CD14-positive monocyte (primary cell): ENCODE measurements around the gene CFAP410. TPM values are rescaled to one million over a fixed set of nuclear protein-coding genes. Genes with fewer than 3 reads are reported as not detected.

Experiments used
- DNase-seq, 3 donors: peaks; one replicate each; pipeline ENCODE4 v3.0.0-alpha.2; 2011 to 2022
- H2AFZ ChIP-seq: 2 replicates; pipeline ENCODE4 v1.6.0; 2012; ENCODE audit warnings: mild to moderate bottlenecking, low read depth, low read length, inconsistent platforms; ENCODE audit not compliant: insufficient read depth, poor library complexity, severe bottlenecking
- H3K27ac ChIP-seq, 2 donors: 1 replicate in 1 of 2; 2 replicates in 1 of 2; pipeline ENCODE4 v1.5.1; 2012 to 2013; ENCODE audit warnings: low read length in 2 of 2, control low read depth in 1 of 2, inconsistent platforms in 1 of 2, low read depth in 1 of 2, mild to moderate bottlenecking in 1 of 2
- H3K27me3 ChIP-seq, 2 donors: one replicate each; pipeline versions ENCODE4 v1.6.0 to v1.6.1; 2011 to 2013; ENCODE audit warnings: low read length in 2 of 2; ENCODE audit not compliant: control insufficient read depth in 2 of 2, insufficient read depth in 2 of 2
- H3K36me3 ChIP-seq, 2 donors: replicated peaks in 1 of 2; 1 replicate in 1 of 2; 2 replicates in 1 of 2; pipeline versions ENCODE4 v1.5.1 to v1.6.1; 2012 to 2013; ENCODE audit warnings: low read length in 2 of 2, control low read depth in 1 of 2, inconsistent platforms in 1 of 2, mild to moderate bottlenecking in 1 of 2; ENCODE audit not compliant: insufficient read depth in 2 of 2, control insufficient read depth in 1 of 2
- H3K4me1 ChIP-seq, 2 donors: 1 replicate in 1 of 2; 2 replicates in 1 of 2; pipeline versions ENCODE4 v1.5.1 to v1.6.1; 2012 to 2013; ENCODE audit warnings: low read length in 2 of 2, control low read depth in 1 of 2, inconsistent platforms in 1 of 2, mild to moderate bottlenecking in 1 of 2, moderate library complexity in 1 of 2; ENCODE audit not compliant: insufficient read depth in 2 of 2, control insufficient read depth in 1 of 2
- H3K4me2 ChIP-seq: replicated peaks from 2 replicates; pipeline ENCODE3; 2012; ENCODE audit warnings: low read length, moderate library complexity, mild to moderate bottlenecking; ENCODE audit not compliant: poor library complexity, severe bottlenecking; ENCODE audit errors: extremely low read depth
- H3K4me3 ChIP-seq, 3 experiments: fragments of 200-600 bp in 1 of 3; sonication (generic) in 1 of 3; replicated peaks in 1 of 3; 1 replicate in 2 of 3; 2 replicates in 1 of 3; pipeline ENCODE4 v1.5.1; 2011 to 2013; ENCODE audit warnings: low read length in 3 of 3, mild to moderate bottlenecking in 3 of 3, control low read depth in 2 of 3, low read depth in 2 of 3, inconsistent platforms in 1 of 3, moderate library complexity in 1 of 3
- H3K79me2 ChIP-seq: 2 replicates; pipeline ENCODE4 v1.6.0; 2012; ENCODE audit warnings: mild to moderate bottlenecking, control low read depth, inconsistent platforms, low read length, moderate library complexity; ENCODE audit not compliant: insufficient read depth
- H3K9ac ChIP-seq: 2 replicates; pipeline ENCODE4 v1.6.0; 2017; ENCODE audit warnings: low read length, mild to moderate bottlenecking; ENCODE audit not compliant: insufficient read depth, poor library complexity, severe bottlenecking
- H3K9me3 ChIP-seq, 2 donors: replicated peaks in 1 of 2; 1 replicate in 1 of 2; 2 replicates in 1 of 2; pipeline versions ENCODE4 v1.5.1 to v1.6.1; 2012 to 2013; ENCODE audit warnings: low read length in 2 of 2, control low read depth in 1 of 2; ENCODE audit not compliant: control insufficient read depth in 1 of 2, insufficient read depth in 1 of 2
- H4K20me1 ChIP-seq: 2 replicates; pipeline ENCODE4 v1.6.0; 2012; ENCODE audit warnings: mild to moderate bottlenecking, low read length, control low read depth, moderate library complexity; ENCODE audit not compliant: insufficient read depth
- H3K27ac Mint-ChIP-seq, 7 donors: one replicate each; pipeline ENCODE4 v1.8.0; 2020; ENCODE audit warnings: mild to moderate bottlenecking in 7 of 7, mixed read lengths in 7 of 7, moderate library complexity in 6 of 7, inconsistent platforms in 2 of 7
- H3K27me3 Mint-ChIP-seq, 3 donors: one replicate each; pipeline ENCODE4 v1.8.0; 2021 to 2022; ENCODE audit warnings: low read depth in 3 of 3, mild to moderate bottlenecking in 3 of 3, mixed read lengths in 3 of 3, moderate library complexity in 3 of 3, inconsistent platforms in 1 of 3
- H3K36me3 Mint-ChIP-seq, 2 donors: one replicate each; pipeline ENCODE4 v1.8.0; 2020; ENCODE audit warnings: mixed read lengths in 2 of 2, inconsistent platforms in 1 of 2, mild to moderate bottlenecking in 1 of 2
- H3K4me1 Mint-ChIP-seq: one replicate; pipeline ENCODE4 v1.8.0; 2020; ENCODE audit warnings: mild to moderate bottlenecking, mixed read lengths
- H3K4me3 Mint-ChIP-seq, 2 donors: one replicate each; pipeline ENCODE4 v1.8.0; 2020; ENCODE audit warnings: mild to moderate bottlenecking in 2 of 2, mixed read lengths in 2 of 2, moderate library complexity in 1 of 2
- H3K9me3 Mint-ChIP-seq, 7 donors: one replicate each; pipeline ENCODE4 v1.8.0; 2020 to 2022; ENCODE audit warnings: mixed read lengths in 7 of 7, mild to moderate bottlenecking in 6 of 7, moderate library complexity in 6 of 7, inconsistent platforms in 2 of 7
- WGBS: methylation state at CpG from one replicate; pipeline ENCODE4 v1.1.5; 2013; ENCODE audit warnings: missing lambda C conversion rate; ENCODE audit not compliant: insufficient coverage; 5-methylcytosine and 5-hydroxymethylcytosine counted together
- intact Hi-C, 2 donors: fragments of 100-400 bp; cut with micrococcal nuclease; formaldehyde crosslinking; loops; one replicate each; pipeline versions ENCODE4 v1.15.0 to v1.15.1; 2023
- polyA plus RNA-seq, 3 donors: library from polyadenylated mRNA; depleted of rRNA in 1 of 3; unstranded in 2 of 3; stranded (reverse) in 1 of 3; fragments of 300-500 nt in 2 of 3; fragments of >200 nt in 1 of 3; fragmentation: Illumina TruSeq in 2 of 3; gene quantifications; 1 replicate in 2 of 3; 2 replicates in 1 of 3; pipeline ENCODE4 v1.2.3, GENCODE V29; 2012 to 2021
- TF ChIP-seq, protein P1 (sequence below): fragments of 200-600 bp; IDR thresholded peaks from one replicate; pipeline ENCODE4 v1.8.0; 2022; ENCODE audit warnings: antibody characterized with exemption, mild to moderate bottlenecking

CFAP410 gene
- polyA plus RNA-seq, 3 donors, result 14.8 to 23.5 (median 17.3) TPM

DNA sequence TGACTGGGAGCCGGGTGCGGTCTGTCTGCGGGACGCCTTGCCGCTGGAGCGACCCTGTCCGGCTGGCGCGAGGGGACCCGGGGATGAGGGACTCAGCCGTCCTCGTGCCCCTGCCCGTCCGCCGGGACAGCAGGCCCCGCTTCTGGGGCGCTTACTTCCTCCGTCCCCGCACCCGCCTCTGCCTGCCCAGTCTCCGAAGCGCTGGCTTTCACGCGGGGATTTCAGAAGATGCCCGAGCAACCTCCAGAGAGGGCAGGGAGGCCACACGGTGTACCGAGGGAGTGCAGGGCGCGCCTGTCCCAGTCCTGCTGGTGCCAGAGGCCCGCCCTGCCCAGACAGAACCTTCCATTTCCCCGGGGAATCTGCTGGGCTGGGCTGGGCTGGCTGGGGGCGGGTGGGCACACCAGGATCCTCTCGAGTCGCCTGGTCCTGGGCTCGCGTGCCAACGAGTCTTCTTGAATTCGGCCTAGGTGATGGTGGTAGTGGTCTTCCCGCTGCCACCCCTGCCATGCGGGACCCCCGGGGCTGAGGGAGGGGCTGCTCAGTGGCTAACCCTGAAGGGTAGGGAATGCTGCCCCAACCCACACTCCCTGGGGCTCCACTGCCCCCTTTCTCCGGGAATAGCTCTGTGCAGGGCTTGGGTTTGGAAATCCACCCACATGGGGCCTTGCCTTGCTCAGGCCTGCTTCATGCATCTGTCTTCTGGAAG, 11.7 kb upstream of the CFAP410 start:
- peak overlapping the region in 1 of 3 experiments; percentile 77 for H3K4me3 ChIP-seq
- H4K20me1 ChIP-seq, result no peaks in the 10 kb centered on the region
- intact Hi-C loops, result loop anchor here in 1 of 2 donors (5.0 kb wide), 1 partner anchor 1201 kb away; no protein-coding TSS in a partner anchor
- Mint-ChIP-seq H3K36me3 (peaks cover 10 to 11% of the 10 kb centered on the region in 2 donors), H3K9me3 (peaks cover 0 to 11% (median 0%) of the 10 kb centered on the region in 7 donors), H3K4me1 (peaks cover 54% of the 10 kb centered on the region), H3K27ac (peak overlapping the region in 1 of 7 donors; percentile 23), H3K4me3 (peak overlapping the region; percentile 59 to 71), H3K27me3 (peaks cover 34 to 53% (median 35%) of the 10 kb centered on the region in 3 donors)
- peak overlapping the region in 1 of 2 donors; percentile 5 for H3K27ac ChIP-seq
- H3K9me3 ChIP-seq, result no peaks in the 10 kb centered on the region
- peak in 2 of 3 donors; percentile 33 to 34 for DNase-seq
- H3K27me3 ChIP-seq, result peaks cover 4 to 26% of the 10 kb centered on the region in 2 donors
- peak overlapping the region; percentile 70 for H2AFZ ChIP-seq
- 18% methylated on average over 33 of the region's 42 CpGs for WGBS
- H3K79me2 ChIP-seq, result peaks cover 29% of the 10 kb centered on the region
- H3K36me3 ChIP-seq, result no peaks in the 10 kb centered on the region
- H3K9ac ChIP-seq, result no peak overlapping the region
- peaks cover 60 to 65% of the 10 kb centered on the region in 2 donors for H3K4me1 ChIP-seq
- peak overlapping the region; percentile 83 for H3K4me2 ChIP-seq
- TF ChIP-seq, protein P1, sequence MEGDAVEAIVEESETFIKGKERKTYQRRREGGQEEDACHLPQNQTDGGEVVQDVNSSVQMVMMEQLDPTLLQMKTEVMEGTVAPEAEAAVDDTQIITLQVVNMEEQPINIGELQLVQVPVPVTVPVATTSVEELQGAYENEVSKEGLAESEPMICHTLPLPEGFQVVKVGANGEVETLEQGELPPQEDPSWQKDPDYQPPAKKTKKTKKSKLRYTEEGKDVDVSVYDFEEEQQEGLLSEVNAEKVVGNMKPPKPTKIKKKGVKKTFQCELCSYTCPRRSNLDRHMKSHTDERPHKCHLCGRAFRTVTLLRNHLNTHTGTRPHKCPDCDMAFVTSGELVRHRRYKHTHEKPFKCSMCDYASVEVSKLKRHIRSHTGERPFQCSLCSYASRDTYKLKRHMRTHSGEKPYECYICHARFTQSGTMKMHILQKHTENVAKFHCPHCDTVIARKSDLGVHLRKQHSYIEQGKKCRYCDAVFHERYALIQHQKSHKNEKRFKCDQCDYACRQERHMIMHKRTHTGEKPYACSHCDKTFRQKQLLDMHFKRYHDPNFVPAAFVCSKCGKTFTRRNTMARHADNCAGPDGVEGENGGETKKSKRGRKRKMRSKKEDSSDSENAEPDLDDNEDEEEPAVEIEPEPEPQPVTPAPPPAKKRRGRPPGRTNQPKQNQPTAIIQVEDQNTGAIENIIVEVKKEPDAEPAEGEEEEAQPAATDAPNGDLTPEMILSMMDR, result no peak

DNA sequence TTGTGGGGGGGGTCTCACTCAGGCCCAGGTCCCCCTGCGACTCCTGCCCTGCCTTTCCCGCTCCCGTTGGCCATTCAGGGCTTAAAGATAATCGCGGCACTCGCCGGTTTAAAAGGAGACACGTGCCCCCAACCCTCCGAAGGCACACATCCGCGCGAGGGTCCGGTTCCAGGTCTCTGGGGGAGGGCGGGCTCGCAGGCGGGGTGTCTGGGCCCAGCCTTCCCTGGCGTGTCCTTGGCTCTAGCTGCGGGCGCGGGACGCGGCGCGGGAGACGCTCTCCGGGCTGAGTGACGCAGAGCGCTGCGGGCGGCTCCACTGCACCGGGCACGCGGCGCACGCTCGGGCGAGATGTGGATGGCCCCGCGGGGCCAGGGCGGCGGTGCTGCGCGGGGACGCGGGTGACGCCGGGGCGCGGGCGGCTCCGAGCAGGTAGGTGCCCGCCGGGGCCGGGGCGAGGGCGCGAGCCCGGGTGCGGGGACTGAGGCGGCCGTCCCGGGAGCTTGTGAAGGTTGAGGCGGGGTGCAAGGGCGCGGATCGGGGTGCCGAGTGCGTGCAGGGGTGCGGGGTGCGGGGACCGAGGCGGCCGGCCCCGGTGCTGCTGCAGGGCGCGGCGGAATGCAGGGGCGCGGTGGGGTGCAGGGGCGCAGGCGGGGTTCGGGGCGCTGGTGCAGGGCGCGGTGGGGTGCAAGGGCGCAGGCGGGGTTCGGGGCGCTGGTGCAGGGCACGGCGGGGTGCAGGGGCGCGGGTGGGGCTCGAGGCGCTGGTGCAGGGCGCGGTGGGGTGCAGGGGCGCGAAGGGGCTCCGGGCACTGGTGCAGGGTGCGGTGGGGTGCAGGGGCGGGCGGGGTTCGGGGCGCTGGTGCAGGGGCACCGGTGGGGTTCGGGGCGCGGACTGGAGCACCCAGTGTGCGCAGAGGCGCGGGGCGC, 10.9 kb upstream of the CFAP410 start:
- Mint-ChIP-seq H3K36me3 (peaks cover 4 to 6% of the 10 kb centered on the region in 2 donors), H3K4me3 (peak overlapping the region; percentile 59 to 75), H3K27me3 (peaks cover 35 to 55% (median 41%) of the 10 kb centered on the region in 3 donors), H3K4me1 (peaks cover 47% of the 10 kb centered on the region), H3K27ac (no peak overlapping the region), H3K9me3 (peaks cover 0 to 6% (median 0%) of the 10 kb centered on the region in 7 donors)
- no peaks in the 10 kb centered on the region for H4K20me1 ChIP-seq
- H3K27me3 ChIP-seq, result peaks cover 4 to 31% of the 10 kb centered on the region in 2 donors
- H3K27ac ChIP-seq, result no peak overlapping the region
- H3K79me2 ChIP-seq, result peaks cover 21% of the 10 kb centered on the region
- 8% methylated on average over 104 of the region's 113 CpGs for WGBS
- peak overlapping the region in 1 of 3 experiments; percentile 77 for H3K4me3 ChIP-seq
- intact Hi-C loops, result loop anchor here in 1 of 2 donors (5.0 kb wide), 1 partner anchor 1202 kb away; no protein-coding TSS in a partner anchor
- peak overlapping the region; percentile 83 for H3K4me2 ChIP-seq
- peak in 1 of 3 donors; percentile 52 for DNase-seq
- no peaks in the 10 kb centered on the region for H3K9me3 ChIP-seq
- H3K9ac ChIP-seq, result no peak overlapping the region
- peak overlapping the region; percentile 70 for H2AFZ ChIP-seq
- no peaks in the 10 kb centered on the region for H3K36me3 ChIP-seq
- TF ChIP-seq, protein P1, result no peak
- H3K4me1 ChIP-seq, result peaks cover 53 to 57% of the 10 kb centered on the region in 2 donors
